HCT116 (cell line): Measurements from ENCODE around the gene RBM8A. TPM values are rescaled to one million over a fixed set of nuclear protein-coding genes. Genes with fewer than 3 reads are reported as not detected.

Experiments used
- ATAC-seq: fragments of 200-7000 bp; cut with Tn5 transposase; 2 replicates; pipeline ENCODE4 v1.9.1; 2020; ENCODE audit warnings: mild to moderate bottlenecking, moderate library complexity
- BruUV-seq: library from RNA; stranded (reverse); fragments of 400-500 nt; replicated peaks from 2 replicates; lab custom pipeline; 2021; lab: Mats Ljungman, UMichigan
- CTCF ChIA-PET: fragments of 300-600 bp; sonication (Branson Sonifier 250); formaldehyde crosslinking; loops from one replicate; lab custom pipeline; 2021; ENCODE audit warnings: antibody characterized with exemption; lab: Charles Lee
- POLR2A ChIA-PET: fragments of 300-600, 350-600 bp; sonication (Branson Sonifier 250); formaldehyde crosslinking; loops from one replicate; lab custom pipeline; 2021; ENCODE audit warnings: antibody characterized with exemption; lab: Charles Lee
- RAD21 ChIA-PET, 2 experiments: fragments of 300-600 bp; sonication (Branson Sonifier 250); formaldehyde crosslinking; loops; one replicate each; lab custom pipeline; 2023; ENCODE audit warnings: low total read pairs in 2 of 2; ENCODE audit not compliant: uncharacterized antibody in 2 of 2, unreplicated experiment in 2 of 2, low non-redundant PET in 1 of 2; lab: Charles Lee
- DNase-seq: peaks from one replicate; pipeline ENCODE4 v3.0.0-alpha.2; 2010; ENCODE audit warnings: low read depth, low spot score
- H2AFZ ChIP-seq: fragments of 200-600 bp; shearing (Covaris generic), sonication (generic); 2 replicates; pipeline ENCODE4 v1.6.1; 2017; ENCODE audit warnings: low read depth, mixed run types, mixed read lengths, antibody characterized with exemption, low read length; ENCODE audit not compliant: poor library complexity, severe bottlenecking
- H3K27ac ChIP-seq: 2 replicates; pipeline ENCODE4 v1.5.1; 2012; ENCODE audit warnings: low read depth, low read length
- H3K27me3 ChIP-seq: fragments of 200-600 bp; sonication (generic); 2 replicates; pipeline ENCODE4 v1.6.1; 2016; ENCODE audit warnings: mixed run types, low read length, mixed read lengths; ENCODE audit not compliant: insufficient read depth
- H3K36me3 ChIP-seq, 2 experiments: fragments of 200-500 bp in 1 of 2; fragments of 200-600 bp in 1 of 2; sonication (Bioruptor generic) in 1 of 2; sonication (generic) in 1 of 2; 2 replicates each; pipeline versions ENCODE4 v1.5.1 to v1.6.1; 2014 to 2016; ENCODE audit warnings: low read length in 2 of 2, inconsistent platforms in 1 of 2, mixed read lengths in 1 of 2, mixed run types in 1 of 2; ENCODE audit not compliant: insufficient read depth in 2 of 2, control insufficient read depth in 1 of 2
- H3K4me1 ChIP-seq, 2 experiments: fragments of 200-600 bp in 1 of 2; sonication (generic) in 1 of 2; 2 replicates each; pipeline versions ENCODE4 v1.5.1 to v1.6.1; 2012 to 2017; ENCODE audit warnings: low read length in 2 of 2, inconsistent platforms in 1 of 2, mild to moderate bottlenecking in 1 of 2, mixed read lengths in 1 of 2, mixed run types in 1 of 2, moderate library complexity in 1 of 2; ENCODE audit not compliant: insufficient read depth in 2 of 2, control insufficient read depth in 1 of 2
- H3K4me2 ChIP-seq: fragments of 200-600 bp; sonication (generic); 2 replicates; pipeline ENCODE4 v1.6.1; 2017; ENCODE audit warnings: mixed run types, low read length, mixed read lengths
- H3K4me3 ChIP-seq, 2 experiments: fragments of 200-600 bp in 1 of 2; sonication (generic) in 1 of 2; replicated peaks in 1 of 2; 2 replicates each; pipeline ENCODE4 v1.5.1; 2011 to 2016; ENCODE audit warnings: low read length in 2 of 2, control low read depth in 1 of 2, low read depth in 1 of 2, mild to moderate bottlenecking in 1 of 2, mixed read lengths in 1 of 2, mixed run types in 1 of 2
- H3K79me2 ChIP-seq: fragments of 200-600 bp; sonication (generic); 2 replicates; pipeline ENCODE4 v1.6.1; 2017; ENCODE audit warnings: mild to moderate bottlenecking, mixed run types, low read length, moderate library complexity, mixed read lengths; ENCODE audit not compliant: insufficient read depth
- H3K9ac ChIP-seq: fragments of 200-600 bp; sonication (generic); 2 replicates; pipeline ENCODE4 v1.6.1; 2016; ENCODE audit warnings: low read length, mixed read lengths
- H3K9me2 ChIP-seq: fragments of 200-600 bp; sonication (generic), shearing (Covaris generic); 2 replicates; pipeline ENCODE4 v1.6.1; 2017; ENCODE audit warnings: mixed run types, mild to moderate bottlenecking, moderate library complexity; ENCODE audit not compliant: insufficient read depth
- H3K9me3 ChIP-seq, 2 experiments: fragments of 200-500 bp in 1 of 2; fragments of 200-600 bp in 1 of 2; sonication (Bioruptor generic) in 1 of 2; sonication (generic) in 1 of 2; 2 replicates each; pipeline ENCODE4 v1.6.1; 2014 to 2017; ENCODE audit warnings: low read length in 2 of 2, mixed read lengths in 2 of 2, inconsistent platforms in 1 of 2, low read depth in 1 of 2, mild to moderate bottlenecking in 1 of 2, mixed run types in 1 of 2, moderate library complexity in 1 of 2; ENCODE audit not compliant: control insufficient read depth in 1 of 2, insufficient read depth in 1 of 2
- H4K20me1 ChIP-seq: fragments of 200-600 bp; sonication (generic), shearing (Covaris generic); 2 replicates; pipeline ENCODE4 v1.6.1; 2017; ENCODE audit warnings: mixed run types, mild to moderate bottlenecking, moderate library complexity; ENCODE audit not compliant: insufficient read depth
- CEBPB ChIP-seq: IDR thresholded peaks from 2 replicates; pipeline ENCODE4 v1.6.1; 2012; ENCODE audit warnings: low read depth
- EGR1 ChIP-seq: IDR thresholded peaks from 2 replicates; pipeline ENCODE4 v1.6.1; 2012; ENCODE audit warnings: low read depth
- JUND ChIP-seq: IDR thresholded peaks from 2 replicates; pipeline ENCODE4 v1.6.1; 2012
- SIN3A ChIP-seq: IDR thresholded peaks from 2 replicates; pipeline ENCODE4 v1.6.1; 2012; ENCODE audit warnings: low read depth
- SP1 ChIP-seq: IDR thresholded peaks from 2 replicates; pipeline ENCODE4 v1.6.1; 2012; ENCODE audit warnings: low read depth
- TCF7L2 ChIP-seq: IDR thresholded peaks from 2 replicates; pipeline ENCODE4 v1.7.0; 2011; ENCODE audit warnings: borderline replicate concordance, inconsistent platforms; ENCODE audit not compliant: insufficient read depth, insufficient read length; ENCODE audit errors: extremely low read depth
- intact Hi-C: fragments of 100-400 bp; cut with micrococcal nuclease; formaldehyde crosslinking; loops from 2 replicates; pipeline ENCODE4 v1.10.0; 2022
- total RNA-seq: library from RNA; stranded (reverse); gene quantifications from one replicate; pipeline ENCODE4 v1.2.1, GENCODE V29; 2021; ENCODE audit not compliant: unreplicated experiment
- TF ChIP-seq, protein P1 (sequence below), 3 experiments: fragments of 200-600 bp in 1 of 3; sonication (generic) in 1 of 3; IDR thresholded peaks in 2 of 3; conservative IDR thresholded peaks in 1 of 3; 2 replicates each; pipeline ENCODE4 v1.5.1; 2012 to 2017; ENCODE audit warnings: low read depth in 2 of 3, low read length in 2 of 3, antibody characterized with exemption in 1 of 3, borderline replicate concordance in 1 of 3, control low read depth in 1 of 3, mild to moderate bottlenecking in 1 of 3, mixed read lengths in 1 of 3, mixed run types in 1 of 3, moderate library complexity in 1 of 3; ENCODE audit not compliant: insufficient read depth in 1 of 3

RBM8A gene
- total RNA-seq, 1 experiment from 2014 or later = 195 TPM

DNA sequence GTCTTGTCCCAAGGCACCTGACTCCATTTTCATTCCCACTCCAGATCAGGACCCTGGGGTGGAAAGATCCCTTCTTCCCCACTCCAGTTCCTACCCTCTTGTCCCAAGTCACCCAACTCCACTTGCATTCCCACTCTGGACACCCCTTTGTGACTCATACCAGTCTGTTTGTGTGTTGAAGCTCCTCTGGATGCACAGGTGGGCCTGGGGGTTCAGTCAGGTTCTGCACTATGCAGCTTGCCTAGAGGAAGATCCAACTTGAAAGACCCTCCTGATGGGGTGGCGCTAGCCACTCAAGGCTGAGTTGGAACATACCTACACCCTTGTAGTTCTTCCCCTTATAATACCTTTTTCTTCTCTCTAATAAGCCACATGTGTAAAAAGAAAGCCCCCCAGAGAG is 31.8 kb downstream of the RBM8A start:
- Histone ChIP-seq H3K9me2 (no peaks in the 10 kb centered on the region), H3K27ac (no peak overlapping the region), H3K4me1 (peaks cover 27 to 28% of the 10 kb centered on the region in 2 experiments), H3K4me2 (no peak overlapping the region), H3K36me3 (no peaks in the 10 kb centered on the region), H4K20me1 (no peaks in the 10 kb centered on the region), H2AFZ (no peak overlapping the region), H3K27me3 (no peaks in the 10 kb centered on the region), H3K9ac (no peak overlapping the region), H3K4me3 (no peak overlapping the region), H3K9me3 (no peaks in the 10 kb centered on the region), H3K79me2 (no peaks in the 10 kb centered on the region)
- TF ChIP-seq, protein P1, sequence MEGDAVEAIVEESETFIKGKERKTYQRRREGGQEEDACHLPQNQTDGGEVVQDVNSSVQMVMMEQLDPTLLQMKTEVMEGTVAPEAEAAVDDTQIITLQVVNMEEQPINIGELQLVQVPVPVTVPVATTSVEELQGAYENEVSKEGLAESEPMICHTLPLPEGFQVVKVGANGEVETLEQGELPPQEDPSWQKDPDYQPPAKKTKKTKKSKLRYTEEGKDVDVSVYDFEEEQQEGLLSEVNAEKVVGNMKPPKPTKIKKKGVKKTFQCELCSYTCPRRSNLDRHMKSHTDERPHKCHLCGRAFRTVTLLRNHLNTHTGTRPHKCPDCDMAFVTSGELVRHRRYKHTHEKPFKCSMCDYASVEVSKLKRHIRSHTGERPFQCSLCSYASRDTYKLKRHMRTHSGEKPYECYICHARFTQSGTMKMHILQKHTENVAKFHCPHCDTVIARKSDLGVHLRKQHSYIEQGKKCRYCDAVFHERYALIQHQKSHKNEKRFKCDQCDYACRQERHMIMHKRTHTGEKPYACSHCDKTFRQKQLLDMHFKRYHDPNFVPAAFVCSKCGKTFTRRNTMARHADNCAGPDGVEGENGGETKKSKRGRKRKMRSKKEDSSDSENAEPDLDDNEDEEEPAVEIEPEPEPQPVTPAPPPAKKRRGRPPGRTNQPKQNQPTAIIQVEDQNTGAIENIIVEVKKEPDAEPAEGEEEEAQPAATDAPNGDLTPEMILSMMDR (IDR thresholded peaks at IDR 0.05 in 2 of 3, conservative IDR thresholded peaks at IDR 0.05 in 1 of 3; ENCODE audit: borderline replicate concordance in 1 of 3, insufficient read depth in 1 of 3, low read depth in 2 of 3, low read length in 2 of 3) = no peak
- no peak for TF ChIP-seq EGR1
- no peak for TF ChIP-seq SIN3A
- TF ChIP-seq CEBPB = no peak
- no peak for TF ChIP-seq SP1
- TF ChIP-seq TCF7L2 = no peak
- TF ChIP-seq JUND = no peak
- BruUV-seq = no TSS peak
- no peak for ATAC-seq
- no peak for DNase-seq
- RAD21 ChIA-PET = no interaction called here
- POLR2A ChIA-PET = interaction anchor here (1.0 kb wide), 1 partner anchor 32 kb away, joined by 3 read pairs; the partner anchor contains the start of gene RBM8A
- intact Hi-C loops = no loop called here
- CTCF ChIA-PET = no interaction called here
